ENCODE results near the gene TSTD1. TPM values are rescaled to one million over a fixed set of nuclear protein-coding genes. Genes with fewer than 3 reads are reported as not detected.
A peak's percentile ranks its signal among the peaks of the same experiment; 100 is the strongest.

TSTD1 gene
- total RNA-seq, 1 donor from 2014 or later = 70.2 TPM

DNA sequence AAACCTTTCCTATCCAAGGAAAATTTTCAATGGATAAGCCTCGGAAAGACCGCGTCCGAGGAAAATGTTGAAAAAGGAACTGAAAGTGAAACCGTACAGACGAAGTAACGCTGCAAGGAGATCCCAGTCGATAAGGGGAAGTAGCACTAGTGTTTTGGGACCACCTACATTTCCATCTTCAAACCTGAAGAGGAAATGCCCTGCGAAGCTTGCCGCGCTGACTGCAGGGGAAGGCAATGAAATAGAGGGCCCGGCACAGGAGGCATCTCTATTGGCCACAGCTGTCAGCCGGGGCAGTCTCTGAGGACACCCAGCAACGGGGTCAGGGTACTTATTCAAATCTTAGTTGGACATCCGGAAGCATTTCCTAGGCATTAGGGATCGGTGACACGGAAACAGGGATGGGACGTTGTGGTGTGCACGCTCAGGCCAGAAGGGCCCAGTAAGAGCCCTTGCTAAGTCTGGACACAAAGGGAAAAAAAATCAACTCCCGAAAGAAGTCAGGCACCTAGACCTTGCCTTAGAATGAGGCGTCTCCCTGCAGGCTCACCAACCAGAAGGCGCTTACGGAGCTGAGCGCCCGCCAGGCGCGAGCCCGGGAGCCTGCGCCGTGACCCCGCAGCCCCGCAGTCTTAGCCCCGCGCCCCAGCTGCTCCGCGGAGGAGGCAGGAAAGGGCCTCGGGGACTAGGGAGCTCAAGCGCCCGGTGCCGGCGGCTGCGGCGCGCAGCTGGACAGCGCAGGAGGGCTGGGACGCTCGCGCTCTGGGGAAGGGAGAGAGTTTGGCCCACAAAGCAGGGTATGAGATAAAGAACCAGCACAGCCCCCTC, 6.4 kb upstream of the TSTD1 start:
- peak; percentile 64 for ATAC-seq (ENCODE audit: low read depth)
- intact Hi-C loops (cut with micrococcal nuclease) = loop anchor here (1.0 to 10.0 kb wide), 7 partner anchors 24 to 350 kb away; partner anchors contain the start of genes DEDD, F11R, KLHDC9 and NIT1
- H3K27ac Mint-ChIP-seq = peak overlapping the region; percentile 100
- peaks cover 69% of the 10 kb centered on the region for H3K4me1 Mint-ChIP-seq
- H3K27me3 Mint-ChIP-seq = no peaks in the 10 kb centered on the region
- ChIA-PET CTCF (interaction anchor here (1.3 to 4.5 kb wide), 3 partner anchors 25 to 53 kb away, joined by 10 to 37 read pairs (median 27); partner anchors contain the start of genes ARHGAP30 and KLHDC9), POLR2A (interaction anchor here (0.6 to 5.9 kb wide), 36 partner anchors 7 to 698 kb away, joined by 3 to 285 read pairs (median 7); partner anchors contain the start of genes ARHGAP30, CD48, DEDD and F11R)
- H3K4me3 Mint-ChIP-seq = peak overlapping the region; percentile 95
- DNase-seq = peak; percentile 69
- peaks cover 86% of the 10 kb centered on the region for H3K36me3 Mint-ChIP-seq (ENCODE audit: low read depth)
- H3K9me3 Mint-ChIP-seq = no peaks in the 10 kb centered on the region
- TF ChIP-seq, protein P1, sequence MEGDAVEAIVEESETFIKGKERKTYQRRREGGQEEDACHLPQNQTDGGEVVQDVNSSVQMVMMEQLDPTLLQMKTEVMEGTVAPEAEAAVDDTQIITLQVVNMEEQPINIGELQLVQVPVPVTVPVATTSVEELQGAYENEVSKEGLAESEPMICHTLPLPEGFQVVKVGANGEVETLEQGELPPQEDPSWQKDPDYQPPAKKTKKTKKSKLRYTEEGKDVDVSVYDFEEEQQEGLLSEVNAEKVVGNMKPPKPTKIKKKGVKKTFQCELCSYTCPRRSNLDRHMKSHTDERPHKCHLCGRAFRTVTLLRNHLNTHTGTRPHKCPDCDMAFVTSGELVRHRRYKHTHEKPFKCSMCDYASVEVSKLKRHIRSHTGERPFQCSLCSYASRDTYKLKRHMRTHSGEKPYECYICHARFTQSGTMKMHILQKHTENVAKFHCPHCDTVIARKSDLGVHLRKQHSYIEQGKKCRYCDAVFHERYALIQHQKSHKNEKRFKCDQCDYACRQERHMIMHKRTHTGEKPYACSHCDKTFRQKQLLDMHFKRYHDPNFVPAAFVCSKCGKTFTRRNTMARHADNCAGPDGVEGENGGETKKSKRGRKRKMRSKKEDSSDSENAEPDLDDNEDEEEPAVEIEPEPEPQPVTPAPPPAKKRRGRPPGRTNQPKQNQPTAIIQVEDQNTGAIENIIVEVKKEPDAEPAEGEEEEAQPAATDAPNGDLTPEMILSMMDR (IDR thresholded peaks at IDR 0.05) = no peak

DNA sequence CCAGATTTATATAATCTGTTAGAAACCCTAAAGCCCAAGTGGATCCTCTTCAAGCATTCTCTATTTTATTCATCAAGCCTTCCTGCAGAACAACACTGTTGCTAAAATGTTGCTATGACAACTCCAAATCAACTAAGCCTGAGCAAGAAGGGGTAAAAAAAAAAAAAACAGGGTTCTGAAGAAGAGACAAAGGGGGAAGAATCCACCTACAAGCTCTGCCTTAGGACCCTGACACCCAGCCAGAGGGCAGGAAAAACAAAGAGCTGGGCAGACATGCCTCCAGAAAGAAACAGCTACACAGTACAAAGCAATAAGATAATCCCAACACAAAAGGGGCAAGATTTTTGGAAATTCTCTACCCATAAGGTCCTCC, 5.8 kb upstream of the TSTD1 start:
- no peaks in the 10 kb centered on the region for H3K9me3 Mint-ChIP-seq
- H3K27ac Mint-ChIP-seq = peak overlapping the region; percentile 100
- no peaks in the 10 kb centered on the region for H3K27me3 Mint-ChIP-seq
- ChIA-PET CTCF (interaction anchor here (0.7 to 4.5 kb wide), 4 partner anchors 25 to 711 kb away, joined by 4 to 37 read pairs (median 18); partner anchors contain the start of genes ARHGAP30 and KLHDC9), POLR2A (interaction anchor here (0.7 to 5.9 kb wide), 19 partner anchors 16 to 698 kb away, joined by 3 to 285 read pairs (median 11); partner anchors contain the start of genes ARHGAP30, CD48, DEDD and F11R)
- intact Hi-C loops (cut with micrococcal nuclease) = loop anchor here (2.0 to 10.0 kb wide), 2 partner anchors 74 to 350 kb away; partner anchors contain the start of genes NIT1 and PFDN2
- peaks cover 87% of the 10 kb centered on the region for H3K36me3 Mint-ChIP-seq (ENCODE audit: low read depth)
- no peak for DNase-seq
- peak; percentile 4 for ATAC-seq (ENCODE audit: low read depth)
- H3K4me1 Mint-ChIP-seq = peaks cover 74% of the 10 kb centered on the region
- H3K4me3 Mint-ChIP-seq = peak overlapping the region; percentile 95
- TF ChIP-seq, protein P1 (IDR thresholded peaks at IDR 0.05) = no peak

DNA sequence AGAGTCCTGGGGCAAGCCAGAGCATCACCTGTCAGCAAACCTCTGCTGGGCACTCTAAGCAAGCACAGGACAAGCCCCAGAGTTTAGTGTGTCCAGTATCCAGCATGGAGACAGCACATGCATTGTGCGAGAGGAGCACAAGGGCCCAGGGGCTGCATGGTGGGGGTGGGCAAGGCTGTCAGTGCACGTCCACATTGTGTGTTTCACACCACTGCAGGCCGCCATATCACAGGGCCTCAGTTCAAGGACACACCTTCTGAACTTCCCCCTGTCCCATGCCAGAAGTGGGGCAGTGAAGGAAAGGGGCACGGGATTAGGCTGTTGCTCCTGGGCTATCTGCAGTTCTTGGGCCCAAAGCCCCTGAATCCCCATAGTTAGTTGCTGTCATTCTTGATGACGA, 782 bp upstream of the TSTD1 start:
- ATAC-seq (ENCODE audit: low read depth) (no peak), DNase-seq (no peak)
- peaks cover 53% of the 10 kb centered on the region for H3K36me3 Mint-ChIP-seq (ENCODE audit: low read depth)
- H3K27me3 Mint-ChIP-seq = no peaks in the 10 kb centered on the region
- peak overlapping the region; percentile 78 for H3K27ac Mint-ChIP-seq
- ChIA-PET CTCF (interaction anchor here (0.8 to 4.6 kb wide), 8 partner anchors 14 to 88 kb away, joined by 3 to 31 read pairs (median 6); partner anchors contain the start of genes ARHGAP30, F11R and KLHDC9), POLR2A (interaction anchor here (0.7 to 5.3 kb wide), 11 partner anchors 7 to 93 kb away, joined by 3 to 41 read pairs (median 13); partner anchors contain the start of genes ARHGAP30, DEDD, F11R and KLHDC9)
- TF ChIP-seq, protein P1 (IDR thresholded peaks at IDR 0.05) = no peak
- no peaks in the 10 kb centered on the region for H3K9me3 Mint-ChIP-seq
- H3K4me3 Mint-ChIP-seq = peak overlapping the region; percentile 58
- H3K4me1 Mint-ChIP-seq = peaks cover 58% of the 10 kb centered on the region
- intact Hi-C loops (cut with micrococcal nuclease) = loop anchor here (1.0 kb wide), 1 partner anchor 18 kb away; the partner anchor contains the start of gene F11R

DNA sequence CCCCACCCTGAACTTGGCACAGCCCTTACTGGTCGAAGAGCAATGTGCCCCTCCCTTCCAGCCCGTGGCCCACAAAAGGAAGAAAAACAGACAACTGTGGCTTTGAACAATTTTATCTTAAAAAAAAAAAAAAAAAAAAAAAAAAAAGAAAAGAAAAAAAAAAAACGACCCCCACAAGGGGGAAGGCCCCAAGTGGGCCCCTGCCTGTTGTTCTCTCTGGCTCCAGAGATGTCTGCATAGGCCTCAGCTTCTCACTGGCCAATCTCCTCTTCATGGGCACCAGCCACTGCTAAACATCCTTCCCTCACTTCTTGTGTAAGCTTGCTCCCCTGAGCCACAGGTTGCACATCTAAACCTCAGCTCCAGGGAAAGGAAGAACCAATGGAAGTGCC, 386 bp upstream of the TSTD1 start:
- Mint-ChIP-seq H3K27me3 (no peaks in the 10 kb centered on the region), H3K36me3 (ENCODE audit: low read depth) (peaks cover 49% of the 10 kb centered on the region), H3K4me1 (peaks cover 54% of the 10 kb centered on the region), H3K4me3 (peak overlapping the region; percentile 91), H3K27ac (peak overlapping the region; percentile 95), H3K9me3 (no peaks in the 10 kb centered on the region)
- ATAC-seq (ENCODE audit: low read depth) (no peak), DNase-seq (no peak)
- TF ChIP-seq, protein P1 (IDR thresholded peaks at IDR 0.05) = no peak
- intact Hi-C loops (cut with micrococcal nuclease) = loop anchor here (1.0 kb wide), 1 partner anchor 18 kb away; the partner anchor contains the start of gene F11R
- POLR2A ChIA-PET = interaction anchor here (0.6 to 5.3 kb wide), 18 partner anchors 7 to 493 kb away, joined by 3 to 41 read pairs (median 6); partner anchors contain the start of genes ARHGAP30, DEDD, F11R and KLHDC9
- CTCF ChIA-PET = interaction anchor here (1.4 to 4.6 kb wide), 6 partner anchors 18 to 88 kb away, joined by 3 to 31 read pairs (median 6); partner anchors contain the start of genes ARHGAP30, F11R and KLHDC9

Measured in activated B cell treated with CpG ODN at 0.5 μM for 24 hours (primary cell).